ENCODE data around the gene AK4. TPM values are rescaled to one million over a fixed set of nuclear protein-coding genes. Genes with fewer than 3 reads are reported as not detected.
"Not testable (repeated sequence)": the region's sequence is repeated elsewhere in the genome, so short reads cannot be mapped to it uniquely, and the experiment has no call there.

Gene AK4
- total RNA-seq, 1 donor: 11.6 TPM

- no peak for DNase-seq (ENCODE audit: low read depth in 2 of 3, low spot score in 2 of 3)
These were observed 2.1 kb downstream of the AK4 start for GRCh38 chr1:65150108-65150463.

- no peak for DNase-seq (ENCODE audit: low read depth in 2 of 3, low spot score in 2 of 3)
These were observed 2.7 kb downstream of the AK4 start for GRCh38 chr1:65150583-65151263.

- no peak for DNase-seq (ENCODE audit: low read depth in 2 of 3, low spot score in 2 of 3)
These were observed 3.6 kb downstream of the AK4 start for GRCh38 chr1:65151641-65152040.

- DNase-seq (ENCODE audit: low read depth in 2 of 3, low spot score in 2 of 3): no peak
These were observed 5.6 kb downstream of the AK4 start for GRCh38 chr1:65153635-65154034.

- no peak for DNase-seq (ENCODE audit: low read depth in 2 of 3, low spot score in 2 of 3)
These were observed 9.0 kb downstream of the AK4 start for GRCh38 chr1:65156910-65157545.

GRCh38 chr1:65157546-65157941 is 9.5 kb downstream of the AK4 start:
- no peak for DNase-seq (ENCODE audit: low read depth in 2 of 3, low spot score in 2 of 3)

- DNase-seq (ENCODE audit: low read depth in 2 of 3, low spot score in 2 of 3): not testable (repeated sequence)
These were observed 11.3 kb downstream of the AK4 start for GRCh38 chr1:65159291-65159688.

- DNase-seq (ENCODE audit: low read depth in 2 of 3, low spot score in 2 of 3): no peak
These were observed 12.0 kb downstream of the AK4 start for GRCh38 chr1:65159801-65160523.

- peak in 2 of 3 donors; percentile 24 to 74 for DNase-seq (ENCODE audit: low read depth in 2 of 3, low spot score in 2 of 3)
These were observed 15.3 kb downstream of the AK4 start for GRCh38 chr1:65163201-65163805.

GRCh38 chr1:65164101-65164500 is 16.1 kb downstream of the AK4 start:
- DNase-seq (ENCODE audit: low read depth in 2 of 3, low spot score in 2 of 3): not testable (repeated sequence)

GRCh38 chr1:65164633-65165032 is 16.6 kb downstream of the AK4 start:
- DNase-seq (ENCODE audit: low read depth in 2 of 3, low spot score in 2 of 3): no peak

GRCh38 chr1:65165269-65165993 is 17.4 kb downstream of the AK4 start:
- DNase-seq (ENCODE audit: low read depth in 2 of 3, low spot score in 2 of 3): peak in 2 of 3 donors; percentile 88 to 96

- no peak for DNase-seq (ENCODE audit: low read depth in 2 of 3, low spot score in 2 of 3)
These were observed 18.7 kb downstream of the AK4 start for GRCh38 chr1:65166572-65167305.

- no peak for DNase-seq (ENCODE audit: low read depth in 2 of 3, low spot score in 2 of 3)
These were observed 19.7 kb downstream of the AK4 start for GRCh38 chr1:65167586-65168242.

GRCh38 chr1:65168867-65169266 is 20.9 kb downstream of the AK4 start:
- DNase-seq (ENCODE audit: low read depth in 2 of 3, low spot score in 2 of 3): no peak

- peak in 2 of 3 donors; percentile 17 to 54 for DNase-seq (ENCODE audit: low read depth in 2 of 3, low spot score in 2 of 3)
These were observed 22.6 kb downstream of the AK4 start for GRCh38 chr1:65170511-65171142.

- DNase-seq (ENCODE audit: low read depth in 2 of 3, low spot score in 2 of 3): no peak
These were observed 25.1 kb downstream of the AK4 start for GRCh38 chr1:65172936-65173690.

- DNase-seq (ENCODE audit: low read depth in 2 of 3, low spot score in 2 of 3): peak in 2 of 3 donors; percentile 62 to 89
These were observed 26.6 kb downstream of the AK4 start for GRCh38 chr1:65174585-65174984.
